ENCODE measurements around the gene CHI3L1. TPM values are rescaled to one million over a fixed set of nuclear protein-coding genes. Genes with fewer than 3 reads are reported as not detected.

CHI3L1 gene
- total RNA-seq, 1 experiment from 2014 or later = not detected

Other genes with a start within 250 kb of the CHI3L1 start
- 89.8 TPM for gene ADIPOR1, start 228.4 kb downstream of the CHI3L1 start, total RNA-seq (2021; ENCODE audit: unreplicated experiment)
- 16.5 TPM for gene CYB5R1, start 219.4 kb downstream of the CHI3L1 start, total RNA-seq (2021; ENCODE audit: unreplicated experiment)
- 64.7 TPM for gene TMEM183A, start 179.3 kb downstream of the CHI3L1 start, total RNA-seq (2021; ENCODE audit: unreplicated experiment)
- gene PPFIA4, start 160.2 kb downstream of the CHI3L1 start, total RNA-seq (2021; ENCODE audit: unreplicated experiment) = 10.8 TPM
- gene MYOG, start 100.7 kb downstream of the CHI3L1 start, total RNA-seq (2021; ENCODE audit: unreplicated experiment) = not detected
- gene ADORA1, start 59.0 kb downstream of the CHI3L1 start, total RNA-seq (2021; ENCODE audit: unreplicated experiment) = 2.8 TPM
- 0.22 TPM for gene MYBPH, start 10.9 kb downstream of the CHI3L1 start, total RNA-seq (2021; ENCODE audit: unreplicated experiment)
- not detected for gene CHIT1, start 43.0 kb upstream of the CHI3L1 start, total RNA-seq (2021; ENCODE audit: unreplicated experiment)
- gene BTG2, start 118.8 kb upstream of the CHI3L1 start, total RNA-seq (2021; ENCODE audit: unreplicated experiment) = 24.2 TPM
- not detected for gene FMOD, start 164.4 kb upstream of the CHI3L1 start, total RNA-seq (2021; ENCODE audit: unreplicated experiment)